GM12873 (cell line): ENCODE measurements around the gene GCSAM.

Experiments used
- TF ChIP-seq, protein P1 (sequence below): IDR thresholded peaks from 2 replicates; pipeline ENCODE4 v1.5.1; 2012; ENCODE audit warnings: low read depth, mild to moderate bottlenecking, moderate library complexity, low read length, control low read depth; ENCODE audit not compliant: insufficient read depth; ENCODE audit errors: missing control alignments

GCSAM gene

DNA sequence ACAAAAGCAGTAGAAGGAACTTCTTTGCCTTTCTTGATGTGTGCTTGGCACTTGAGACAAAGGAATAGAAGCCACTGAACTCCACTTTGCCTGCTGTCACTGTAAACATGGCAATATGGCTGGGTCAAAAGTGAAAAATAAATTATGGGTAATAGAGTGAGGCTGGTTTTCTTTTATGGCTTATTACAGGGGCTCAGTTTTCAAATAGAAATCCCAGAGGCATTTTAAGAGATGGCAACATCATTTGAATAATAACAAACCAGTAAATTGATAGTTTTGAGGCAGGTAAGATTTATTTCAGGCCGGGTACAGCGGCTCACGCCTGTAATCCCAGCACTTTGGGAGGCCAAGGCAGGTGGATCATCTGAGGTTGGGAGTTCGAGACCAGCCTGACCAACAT is 44.1 kb downstream of the GCSAM start:
- TF ChIP-seq, protein P1, sequence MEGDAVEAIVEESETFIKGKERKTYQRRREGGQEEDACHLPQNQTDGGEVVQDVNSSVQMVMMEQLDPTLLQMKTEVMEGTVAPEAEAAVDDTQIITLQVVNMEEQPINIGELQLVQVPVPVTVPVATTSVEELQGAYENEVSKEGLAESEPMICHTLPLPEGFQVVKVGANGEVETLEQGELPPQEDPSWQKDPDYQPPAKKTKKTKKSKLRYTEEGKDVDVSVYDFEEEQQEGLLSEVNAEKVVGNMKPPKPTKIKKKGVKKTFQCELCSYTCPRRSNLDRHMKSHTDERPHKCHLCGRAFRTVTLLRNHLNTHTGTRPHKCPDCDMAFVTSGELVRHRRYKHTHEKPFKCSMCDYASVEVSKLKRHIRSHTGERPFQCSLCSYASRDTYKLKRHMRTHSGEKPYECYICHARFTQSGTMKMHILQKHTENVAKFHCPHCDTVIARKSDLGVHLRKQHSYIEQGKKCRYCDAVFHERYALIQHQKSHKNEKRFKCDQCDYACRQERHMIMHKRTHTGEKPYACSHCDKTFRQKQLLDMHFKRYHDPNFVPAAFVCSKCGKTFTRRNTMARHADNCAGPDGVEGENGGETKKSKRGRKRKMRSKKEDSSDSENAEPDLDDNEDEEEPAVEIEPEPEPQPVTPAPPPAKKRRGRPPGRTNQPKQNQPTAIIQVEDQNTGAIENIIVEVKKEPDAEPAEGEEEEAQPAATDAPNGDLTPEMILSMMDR, result no peak

DNA sequence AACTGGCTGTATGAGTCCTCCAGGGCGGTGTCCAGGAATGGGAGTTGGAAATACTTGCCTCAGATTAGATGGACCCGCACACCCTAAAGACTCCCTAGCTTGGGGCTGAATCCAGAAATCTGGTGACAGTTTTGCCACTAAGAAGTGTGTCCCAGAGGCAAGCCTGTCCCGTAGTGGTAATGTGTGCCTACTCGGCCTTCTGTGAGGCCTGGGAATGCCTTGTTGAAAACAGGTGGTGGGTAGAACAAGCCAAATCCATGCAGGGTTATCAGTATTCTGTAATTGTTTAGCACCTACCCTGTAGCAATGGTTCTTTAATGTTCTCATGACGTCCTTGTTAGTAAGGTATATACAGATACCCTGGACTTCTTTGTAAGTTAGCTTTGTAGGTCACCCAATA is 45.3 kb downstream of the GCSAM start:
- TF ChIP-seq, protein P1, result no peak

DNA sequence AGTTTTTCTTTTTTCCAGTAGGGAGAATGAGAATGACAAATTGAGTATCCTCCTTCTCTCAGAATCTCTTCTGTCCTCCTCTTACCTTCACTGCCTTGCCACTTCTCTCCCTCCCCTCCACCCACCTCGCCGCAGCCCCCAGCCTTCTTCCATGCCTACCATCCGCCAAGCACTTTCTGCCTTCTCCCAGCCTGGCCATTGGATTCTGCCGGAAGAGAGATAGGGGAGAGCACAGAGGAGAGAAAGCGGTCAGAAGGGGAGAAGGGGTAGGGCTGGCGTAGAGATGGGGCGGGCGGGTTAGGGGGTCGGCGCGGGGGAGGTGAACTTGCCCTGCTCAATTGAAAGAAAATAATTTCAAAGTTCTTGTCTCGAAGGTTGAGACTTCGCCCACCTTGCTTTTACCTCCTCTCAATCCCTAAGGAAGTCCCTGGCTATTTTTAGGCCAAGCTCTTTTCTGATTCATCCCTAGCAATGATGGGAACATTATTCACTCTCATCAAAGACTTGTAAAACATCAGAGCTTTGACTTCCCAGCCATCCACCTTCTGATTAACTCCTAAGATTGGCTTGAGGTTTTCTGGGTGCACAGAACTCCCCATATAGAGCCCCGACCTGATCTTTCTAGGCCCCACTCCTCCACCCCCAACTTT is 46.0 kb downstream of the GCSAM start:
- TF ChIP-seq, protein P1, result no peak

DNA sequence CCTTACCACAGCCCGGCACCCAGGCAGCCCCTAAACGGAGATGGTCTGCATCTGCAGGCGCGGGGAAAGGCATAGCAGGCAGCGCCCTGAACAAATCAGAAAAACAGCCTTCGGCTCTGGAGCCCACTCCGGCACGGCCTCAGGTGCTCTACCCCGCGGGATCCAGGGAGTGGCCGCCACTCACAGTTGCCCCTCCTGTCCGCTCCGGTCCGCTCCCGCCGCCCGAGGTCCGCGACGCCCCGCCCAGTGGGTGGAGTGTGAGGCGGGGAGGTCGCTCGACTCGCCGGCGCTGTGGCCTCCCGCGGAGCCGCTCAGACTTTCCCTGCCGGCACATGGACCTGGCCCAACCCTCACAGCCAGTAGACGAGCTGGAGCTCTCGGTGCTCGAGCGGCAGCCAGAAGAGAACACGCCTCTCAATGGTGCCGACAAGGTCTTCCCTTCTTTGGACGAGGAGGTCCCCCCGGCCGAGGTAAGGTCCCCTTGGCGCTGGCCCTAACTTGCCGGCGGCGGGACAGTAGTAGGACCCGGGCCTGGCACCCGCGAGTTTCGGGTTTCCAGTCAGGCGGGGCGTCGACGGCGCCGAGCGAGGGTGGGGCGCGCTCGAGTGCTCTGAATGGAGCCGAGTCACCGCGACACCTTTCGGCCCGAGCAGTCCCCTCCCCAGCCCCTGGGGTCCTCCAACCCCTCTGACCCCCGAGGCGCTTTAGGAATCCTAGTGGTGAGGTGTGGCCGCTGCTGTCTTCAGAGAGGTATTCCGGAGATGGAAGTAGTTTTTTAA is 46.8 kb downstream of the GCSAM start, which contains the start of gene C3orf52:
Gene C3orf52 (plus strand): TSS at position 314 of the 779 bp plus-strand sequence. CDS start 19 bp downstream, at position 333.
- TF ChIP-seq, protein P1, result no peak

DNA sequence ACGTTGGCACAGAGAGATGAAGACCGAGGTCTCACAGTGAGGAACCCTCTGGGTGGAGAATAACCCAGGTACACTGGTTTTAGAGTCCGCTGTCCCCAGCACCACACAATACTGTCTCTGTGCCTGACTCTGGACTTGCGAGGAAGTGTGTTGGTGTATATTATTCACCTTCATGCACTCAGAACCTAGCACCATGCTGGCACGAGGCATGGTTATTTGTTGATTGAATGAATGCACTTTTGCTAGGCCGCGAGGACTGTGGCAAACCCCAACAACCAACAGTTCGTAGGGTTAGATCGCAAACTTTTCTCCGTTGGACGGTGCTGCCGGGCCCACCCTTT is 47.3 kb downstream of the GCSAM start:
- TF ChIP-seq, protein P1, result no peak

DNA sequence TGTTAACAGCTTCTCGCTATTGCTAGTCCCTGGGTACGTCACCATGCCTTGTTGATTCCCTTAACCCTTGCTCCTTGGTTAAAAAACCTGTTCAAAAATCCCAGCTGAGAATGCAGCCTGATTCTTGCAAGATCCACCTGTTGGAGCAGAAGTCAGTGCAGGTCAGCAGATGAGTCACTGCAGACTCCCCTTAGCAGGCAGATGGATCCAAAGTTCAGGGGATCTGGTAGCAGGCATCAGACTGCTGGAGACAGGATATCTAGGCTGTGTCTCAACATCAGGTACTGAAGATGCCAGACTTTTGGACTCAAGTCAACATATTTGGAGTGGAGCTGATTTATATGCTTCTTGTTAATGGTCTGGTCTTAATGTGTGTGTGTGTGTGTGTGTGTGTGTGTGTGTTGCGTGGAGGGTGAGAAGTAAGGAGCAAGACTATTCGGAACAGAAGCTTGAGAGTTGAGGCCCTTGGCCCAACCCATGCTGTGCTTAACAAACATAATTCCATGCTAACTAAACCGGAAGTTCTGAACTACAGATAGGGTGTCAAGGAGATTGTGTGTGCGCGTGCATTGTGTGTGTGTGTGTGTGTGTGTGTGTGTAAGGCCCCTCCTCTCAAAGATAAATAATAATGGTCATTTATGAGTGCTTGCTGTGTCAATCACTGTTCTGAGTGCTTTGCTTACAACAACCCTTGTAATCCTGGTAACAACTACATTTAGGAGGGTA is 47.9 kb downstream of the GCSAM start:
- TF ChIP-seq, protein P1, result no peak

DNA sequence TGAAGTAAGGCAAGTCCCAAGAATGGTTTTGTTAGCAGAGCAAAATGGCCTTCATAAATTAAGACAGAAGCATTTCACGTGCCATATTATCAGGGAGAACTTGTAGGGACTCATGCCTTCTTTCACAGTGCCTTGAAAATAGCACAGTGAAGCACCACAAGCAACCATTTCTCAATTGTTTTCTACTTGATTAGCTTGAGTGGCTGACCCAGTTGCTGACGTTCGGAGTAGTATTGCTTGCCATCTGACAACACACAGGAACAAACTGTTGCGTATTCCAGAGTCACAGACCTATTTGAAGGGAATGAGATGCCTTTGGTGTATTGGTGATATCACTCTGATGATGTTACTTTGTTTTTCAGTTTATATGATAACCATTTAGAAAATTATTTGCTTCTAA is 49.8 kb downstream of the GCSAM start:
- TF ChIP-seq, protein P1, result no peak
